B cell (primary cell): Measurements from ENCODE around the gene TTC28. TPM values are rescaled to one million over a fixed set of nuclear protein-coding genes. Genes with fewer than 3 reads are reported as not detected.

Experiments used
- ATAC-seq: fragments of 200-7000 bp; cut with Tn5 transposase; one replicate; pipeline ENCODE4 v1.10.0; 2021; ENCODE audit warnings: low read depth, mild to moderate bottlenecking, moderate number of reproducible peaks, moderate library complexity
- CTCF ChIA-PET: fragments of 350-600 bp; sonication (Branson Sonifier 250); formaldehyde crosslinking; loops from one replicate; lab custom pipeline; 2021; ENCODE audit warnings: antibody characterized with exemption, inconsistent platforms; lab: Charles Lee
- POLR2A ChIA-PET: fragments of 350-600 bp; sonication (Branson Sonifier 250); formaldehyde crosslinking; loops from one replicate; lab custom pipeline; 2021; ENCODE audit warnings: antibody characterized with exemption; lab: Charles Lee
- DNase-seq: peaks from one replicate; pipeline ENCODE4 v3.0.0; 2013
- H2AFZ ChIP-seq: 2 replicates; pipeline ENCODE4 v1.6.1; 2012; ENCODE audit warnings: mild to moderate bottlenecking, low read depth, low read length; ENCODE audit not compliant: insufficient read depth, poor library complexity, severe bottlenecking
- H3K27ac ChIP-seq, 2 donors: 1 replicate in 1 of 2; 2 replicates in 1 of 2; pipeline ENCODE4 v1.5.1; 2012 to 2013; ENCODE audit warnings: low read length in 2 of 2, mild to moderate bottlenecking in 2 of 2, moderate library complexity in 1 of 2
- H3K27me3 ChIP-seq, 4 experiments: fragments of 200-600 bp in 1 of 4; sonication (generic) in 1 of 4; replicated peaks in 1 of 4; 1 replicate in 2 of 4; 2 replicates in 2 of 4; pipeline versions ENCODE4 v1.6.1 to v1.7.0; 2013 to 2016; ENCODE audit warnings: low read length in 3 of 4, mild to moderate bottlenecking in 2 of 4, mixed read lengths in 1 of 4, moderate library complexity in 1 of 4; ENCODE audit not compliant: insufficient read depth in 4 of 4, control insufficient read depth in 3 of 4; ENCODE audit errors: control extremely low read depth in 1 of 4
- H3K36me3 ChIP-seq, 2 experiments: replicated peaks in 1 of 2; 1 replicate in 1 of 2; 2 replicates in 1 of 2; pipeline versions ENCODE4 v1.6.1 to v1.7.1; 2013; ENCODE audit warnings: low read length in 1 of 2; ENCODE audit not compliant: insufficient read depth in 2 of 2, control insufficient read depth in 1 of 2; ENCODE audit errors: control extremely low read depth in 1 of 2, extremely low read depth in 1 of 2
- H3K4me1 ChIP-seq, 2 donors: fragments of 200-600 bp in 1 of 2; sonication (generic) in 1 of 2; 1 replicate in 1 of 2; 2 replicates in 1 of 2; pipeline versions ENCODE4 v1.5.1 to v1.6.1; 2013 to 2017; ENCODE audit warnings: low read length in 2 of 2; ENCODE audit not compliant: control insufficient read depth in 2 of 2, insufficient read depth in 2 of 2
- H3K4me2 ChIP-seq: replicated peaks from 2 replicates; pipeline ENCODE3; 2012; ENCODE audit warnings: mild to moderate bottlenecking, low read depth, low read length; ENCODE audit not compliant: poor library complexity, severe bottlenecking
- H3K4me3 ChIP-seq, 5 experiments: fragments of 200-600 bp in 1 of 5; sonication (generic) in 1 of 5; 1 replicate in 3 of 5; 2 replicates in 2 of 5; pipeline versions ENCODE4 v1.5.1 to v1.7.0; 2011 to 2016; ENCODE audit warnings: low read length in 4 of 5, mild to moderate bottlenecking in 4 of 5, low read depth in 2 of 5, control low read depth in 1 of 5, moderate library complexity in 1 of 5; ENCODE audit not compliant: insufficient read depth in 1 of 5; ENCODE audit errors: control extremely low read depth in 1 of 5, extremely low read depth in 1 of 5
- H3K79me2 ChIP-seq: fragments of 200-600 bp; sonication (generic); one replicate; pipeline ENCODE4 v1.6.0; 2016; ENCODE audit warnings: low read length; ENCODE audit not compliant: control insufficient read depth, insufficient read depth
- H3K9ac ChIP-seq: fragments of 200-600 bp; sonication (generic); 2 replicates; pipeline ENCODE4 v1.6.1; 2017; ENCODE audit warnings: mild to moderate bottlenecking, low read length, moderate library complexity
- H3K9me3 ChIP-seq, 3 donors: one replicate each; pipeline versions ENCODE4 v1.6.1 to v1.7.1; 2013; ENCODE audit warnings: low read length in 2 of 3; ENCODE audit not compliant: control insufficient read depth in 2 of 3, insufficient read depth in 1 of 3; ENCODE audit errors: control extremely low read depth in 1 of 3
- H4K20me1 ChIP-seq: 2 replicates; pipeline ENCODE4 v1.6.0; 2012; ENCODE audit warnings: mild to moderate bottlenecking, low read length; ENCODE audit not compliant: insufficient read depth, control insufficient read depth, poor library complexity, severe bottlenecking
- H3K27ac Mint-ChIP-seq: one replicate; pipeline ENCODE4 v1.8.0; 2021; ENCODE audit warnings: mixed read lengths
- H3K27me3 Mint-ChIP-seq: one replicate; pipeline ENCODE4 v1.8.0; 2021; ENCODE audit warnings: mixed read lengths
- H3K4me1 Mint-ChIP-seq: one replicate; pipeline ENCODE4 v1.8.0; 2021; ENCODE audit warnings: mixed read lengths
- H3K4me3 Mint-ChIP-seq: one replicate; pipeline ENCODE4 v1.8.0; 2021; ENCODE audit warnings: mixed read lengths
- H3K9me3 Mint-ChIP-seq: one replicate; pipeline ENCODE4 v1.8.0; 2022; ENCODE audit warnings: mixed read lengths; ENCODE audit not compliant: insufficient read depth
- EZH2 ChIP-seq: IDR thresholded peaks from 2 replicates; pipeline ENCODE4 v1.6.1; 2012; ENCODE audit warnings: borderline replicate concordance, low read depth, mild to moderate bottlenecking, moderate library complexity, low read length; ENCODE audit not compliant: insufficient read depth, poor library complexity, severe bottlenecking
- WGBS: methylation state at CpG from one replicate; pipeline ENCODE4 v1.1.5; 2013; ENCODE audit warnings: missing lambda C conversion rate; ENCODE audit not compliant: insufficient coverage; 5-methylcytosine and 5-hydroxymethylcytosine counted together
- intact Hi-C: fragments of 100-400 bp; cut with micrococcal nuclease; formaldehyde crosslinking; loops from one replicate; pipeline ENCODE4 v1.10.0; 2022
- polyA plus RNA-seq: library from polyadenylated mRNA; depleted of rRNA; stranded (reverse); fragments of >200 nt; gene quantifications from 2 replicates; pipeline ENCODE4 v1.2.3, GENCODE V29; 2012
- total RNA-seq, 2 donors: library from RNA; stranded (reverse); fragments of 120-200 nt in 1 of 2; gene quantifications; 1 replicate in 1 of 2; 2 replicates in 1 of 2; pipeline versions ENCODE4 v1.2.3 to v1.2.4, GENCODE V29; 2013 to 2022
- TF ChIP-seq, protein P1 (sequence below): fragments of 200-600 bp; IDR thresholded peaks from one replicate; pipeline ENCODE4 v1.8.0; 2022; ENCODE audit warnings: antibody characterized with exemption, mild to moderate bottlenecking

The TTC28 gene
- total and polyA plus RNA-seq, 2 donors (not counting 1 experiment from before 2014, with no cell fraction given) = 4.5 to 7.3 TPM

DNA sequence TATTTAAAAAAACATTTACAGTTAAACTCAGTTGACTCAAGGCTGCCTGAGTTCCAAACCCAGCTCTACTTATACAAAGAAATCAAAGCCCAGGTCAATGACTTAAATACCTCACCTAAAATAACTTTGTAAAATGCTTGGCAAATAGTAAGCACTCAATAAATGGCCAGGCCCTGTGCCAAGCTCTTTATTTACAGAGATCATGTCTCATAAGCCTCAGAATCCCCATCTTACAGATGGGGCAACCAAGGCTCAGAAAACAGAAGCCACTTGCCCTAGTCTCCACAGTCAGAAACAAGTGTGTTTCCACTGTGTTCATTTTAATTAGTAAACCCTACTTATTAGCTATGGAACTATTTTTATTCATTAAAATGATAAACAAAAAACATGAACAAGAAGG, 30.5 kb upstream of the TTC28 start:
- POLR2A ChIA-PET = interaction anchor here (0.6 kb wide), 1 partner anchor 66 kb away, joined by 4 read pairs; no protein-coding TSS in a partner anchor
- CTCF ChIA-PET = no interaction called here
- no peak overlapping the region for H3K9ac ChIP-seq

GRCh38 chr22:28706845-28707244, 27.2 kb upstream of the TTC28 start:
- no peaks in the 10 kb centered on the region for H3K27me3 ChIP-seq
- intact Hi-C loops = no loop called here

More for the DNA sequence above, 30.5 kb upstream of the TTC28 start:
- Histone ChIP-seq H4K20me1 (no peaks in the 10 kb centered on the region), H3K4me1 (peaks cover 18 to 22% of the 10 kb centered on the region in 2 donors), H3K4me2 (no peak overlapping the region), H3K4me3 (no peak overlapping the region), H2AFZ (no peak overlapping the region), H3K27me3 (no peaks in the 10 kb centered on the region), H3K36me3 (peaks cover 1 to 6% of the 10 kb centered on the region in 2 experiments), H3K9me3 (no peaks in the 10 kb centered on the region), H3K79me2 (no peaks in the 10 kb centered on the region), H3K27ac (no peak overlapping the region)
- no peaks in the 10 kb centered on the region for H3K9me3 Mint-ChIP-seq
- no peak overlapping the region for H3K4me3 Mint-ChIP-seq
- DNase-seq = no peak
- H3K27ac Mint-ChIP-seq = no peak overlapping the region
- ATAC-seq = no peak
- intact Hi-C loops = no loop called here
- no peaks in the 10 kb centered on the region for H3K27me3 Mint-ChIP-seq
- TF ChIP-seq EZH2 = no peak
- TF ChIP-seq, protein P1, sequence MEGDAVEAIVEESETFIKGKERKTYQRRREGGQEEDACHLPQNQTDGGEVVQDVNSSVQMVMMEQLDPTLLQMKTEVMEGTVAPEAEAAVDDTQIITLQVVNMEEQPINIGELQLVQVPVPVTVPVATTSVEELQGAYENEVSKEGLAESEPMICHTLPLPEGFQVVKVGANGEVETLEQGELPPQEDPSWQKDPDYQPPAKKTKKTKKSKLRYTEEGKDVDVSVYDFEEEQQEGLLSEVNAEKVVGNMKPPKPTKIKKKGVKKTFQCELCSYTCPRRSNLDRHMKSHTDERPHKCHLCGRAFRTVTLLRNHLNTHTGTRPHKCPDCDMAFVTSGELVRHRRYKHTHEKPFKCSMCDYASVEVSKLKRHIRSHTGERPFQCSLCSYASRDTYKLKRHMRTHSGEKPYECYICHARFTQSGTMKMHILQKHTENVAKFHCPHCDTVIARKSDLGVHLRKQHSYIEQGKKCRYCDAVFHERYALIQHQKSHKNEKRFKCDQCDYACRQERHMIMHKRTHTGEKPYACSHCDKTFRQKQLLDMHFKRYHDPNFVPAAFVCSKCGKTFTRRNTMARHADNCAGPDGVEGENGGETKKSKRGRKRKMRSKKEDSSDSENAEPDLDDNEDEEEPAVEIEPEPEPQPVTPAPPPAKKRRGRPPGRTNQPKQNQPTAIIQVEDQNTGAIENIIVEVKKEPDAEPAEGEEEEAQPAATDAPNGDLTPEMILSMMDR = no peak
- H3K4me1 Mint-ChIP-seq = peaks cover 18% of the 10 kb centered on the region

More at GRCh38 chr22:28706845-28707244, 27.2 kb upstream of the TTC28 start:
- H2AFZ ChIP-seq = no peak overlapping the region
- DNase-seq = peak; percentile 70
- peak overlapping the region; percentile 65 for H3K27ac Mint-ChIP-seq
- CTCF ChIA-PET = interaction anchor here (0.7 kb wide), 1 partner anchor 14 kb away, joined by 3 read pairs; no protein-coding TSS in a partner anchor
- peaks cover 33 to 38% of the 10 kb centered on the region in 2 donors for H3K4me1 ChIP-seq
- H3K79me2 ChIP-seq = peaks cover 4% of the 10 kb centered on the region
- peaks cover 4% of the 10 kb centered on the region in 2 experiments for H3K36me3 ChIP-seq
- peak overlapping the region; percentile 10 for H3K9ac ChIP-seq
- peak overlapping the region; percentile 79 for H3K4me3 Mint-ChIP-seq
- H3K27ac ChIP-seq = no peak overlapping the region
- ATAC-seq = peak; percentile 96
- no peaks in the 10 kb centered on the region for H3K9me3 ChIP-seq
- TF ChIP-seq EZH2 = no peak
- TF ChIP-seq, protein P1 = no peak
- no peaks in the 10 kb centered on the region for H3K27me3 Mint-ChIP-seq
- 0% methylated on average over 3 of the region's 6 CpGs for WGBS
- peak overlapping the region in 2 of 5 experiments; percentile 14 to 47 for H3K4me3 ChIP-seq
- no peaks in the 10 kb centered on the region for H3K9me3 Mint-ChIP-seq
- H3K4me1 Mint-ChIP-seq = peaks cover 37% of the 10 kb centered on the region
- H4K20me1 ChIP-seq = no peaks in the 10 kb centered on the region
- POLR2A ChIA-PET = no interaction called here
- H3K4me2 ChIP-seq = peak overlapping the region; percentile 51
